ENCODE results near the gene DUSP23.

DNA sequence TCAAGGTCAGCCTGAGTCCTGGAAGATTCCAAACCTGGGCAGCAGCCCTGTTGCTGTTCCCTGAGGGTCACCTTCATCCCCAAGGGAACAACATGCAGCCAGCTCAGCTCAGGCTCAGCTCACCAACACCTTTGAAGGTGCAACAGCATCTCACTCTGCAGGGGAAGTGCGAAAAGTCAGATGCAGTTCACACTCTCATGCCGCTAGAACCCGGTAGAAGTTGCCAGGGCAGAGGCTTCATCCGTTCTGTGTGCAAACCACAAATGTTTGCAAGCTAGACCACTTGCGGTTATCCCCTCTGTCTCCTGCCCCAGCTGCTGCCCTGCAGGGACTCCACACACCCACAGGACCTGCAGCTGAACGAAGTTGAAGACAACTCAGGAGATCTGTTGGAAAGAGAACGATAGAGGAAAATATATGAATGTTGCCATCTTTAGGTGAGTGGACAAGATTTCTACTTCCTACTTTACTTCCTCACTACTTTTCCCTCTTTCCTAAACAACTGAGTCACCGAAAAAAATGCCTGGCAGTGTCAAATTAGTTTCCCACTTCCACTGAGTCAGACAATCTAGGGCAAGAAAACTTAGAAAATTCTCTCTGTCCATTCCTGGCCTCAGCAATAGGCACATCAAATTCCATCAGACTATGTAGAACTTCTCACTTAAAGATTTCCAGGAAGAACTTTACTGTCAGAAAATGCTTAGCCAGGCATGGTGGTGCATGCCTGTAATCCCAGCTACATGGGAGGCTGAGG, 19.6 kb downstream of the DUSP23 start:
- TF ChIP-seq, protein P1, sequence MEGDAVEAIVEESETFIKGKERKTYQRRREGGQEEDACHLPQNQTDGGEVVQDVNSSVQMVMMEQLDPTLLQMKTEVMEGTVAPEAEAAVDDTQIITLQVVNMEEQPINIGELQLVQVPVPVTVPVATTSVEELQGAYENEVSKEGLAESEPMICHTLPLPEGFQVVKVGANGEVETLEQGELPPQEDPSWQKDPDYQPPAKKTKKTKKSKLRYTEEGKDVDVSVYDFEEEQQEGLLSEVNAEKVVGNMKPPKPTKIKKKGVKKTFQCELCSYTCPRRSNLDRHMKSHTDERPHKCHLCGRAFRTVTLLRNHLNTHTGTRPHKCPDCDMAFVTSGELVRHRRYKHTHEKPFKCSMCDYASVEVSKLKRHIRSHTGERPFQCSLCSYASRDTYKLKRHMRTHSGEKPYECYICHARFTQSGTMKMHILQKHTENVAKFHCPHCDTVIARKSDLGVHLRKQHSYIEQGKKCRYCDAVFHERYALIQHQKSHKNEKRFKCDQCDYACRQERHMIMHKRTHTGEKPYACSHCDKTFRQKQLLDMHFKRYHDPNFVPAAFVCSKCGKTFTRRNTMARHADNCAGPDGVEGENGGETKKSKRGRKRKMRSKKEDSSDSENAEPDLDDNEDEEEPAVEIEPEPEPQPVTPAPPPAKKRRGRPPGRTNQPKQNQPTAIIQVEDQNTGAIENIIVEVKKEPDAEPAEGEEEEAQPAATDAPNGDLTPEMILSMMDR (IDR thresholded peaks at IDR 0.05; ENCODE audit: insufficient read depth, low read length, poor library complexity, severe bottlenecking), result no peak
- TF ChIP-seq EZH2phosphoT487 (conservative IDR thresholded peaks at IDR 0.05; ENCODE audit: low read length), result no peak
